Measurements from ENCODE around the gene DDT.
"Not testable (repeated sequence)": the region's sequence is repeated elsewhere in the genome, so short reads cannot be mapped to it uniquely, and the experiment has no call there.

- not testable (repeated sequence) for TF ChIP-seq CTCF (IDR thresholded peaks at IDR 0.05); POLR2AphosphoS5 (IDR thresholded peaks at IDR 0.05; ENCODE audit: low read depth, low read length); REST (IDR thresholded peaks at IDR 0.05; ENCODE audit: insufficient read depth in 1 of 2, low read depth in 2 of 2, low read length in 1 of 2)
These were observed 52.5 kb downstream of the DDT start for GRCh38 chr22:23921586-23922201.
